Measurements from ENCODE around the gene DOHH. TPM values are rescaled to one million over a fixed set of nuclear protein-coding genes. Genes with fewer than 3 reads are reported as not detected.

Gene DOHH
- total RNA-seq, 1 experiment from 2014 or later = 51.4 TPM

GRCh38 chr19:3442487-3443071 lies 57.9 kb downstream of the DOHH start:
- Histone ChIP-seq H3K9ac (ENCODE audit: low read length) (no peak overlapping the region), H3K9me2 (replicated peaks; ENCODE audit: low read length) (no peaks in the 10 kb centered on the region), H3K9me3 (ENCODE audit: low read length) (no peaks in the 10 kb centered on the region), H3F3A (ENCODE audit: low read length, unreplicated experiment) (no peaks in the 10 kb centered on the region), H3K79me2 (ENCODE audit: low read length) (no peaks in the 10 kb centered on the region), H3K4me1 (ENCODE audit: insufficient read depth, low read length) (no peaks in the 10 kb centered on the region), H4K20me1 (ENCODE audit: low read length) (no peaks in the 10 kb centered on the region), H3K27ac (ENCODE audit: low read length) (no peak overlapping the region), H3K36me3 (ENCODE audit: low read depth, low read length) (no peaks in the 10 kb centered on the region; the same call in none of the 2 replicates), H3K4me2 (ENCODE audit: low read length) (no peak overlapping the region), H3K4me3 (ENCODE audit: low read length) (no peak overlapping the region), H2AFZ (ENCODE audit: low read length) (no peak overlapping the region), H3K27me3 (ENCODE audit: low read length) (no peaks in the 10 kb centered on the region)
- ATAC-seq (no peak), DNase-seq (no peak)
- ChIA-PET POLR2A (ENCODE audit: unreplicated experiment) (interaction anchor here (0.6 kb wide), 1 partner anchor 58 kb away, joined by 3 read pairs; the partner anchor contains the start of gene DOHH), CTCF (no interaction called here)
- intact Hi-C loops (cut with micrococcal nuclease) = no loop called here
- TF ChIP-seq EZH2phosphoT487 (IDR thresholded peaks at IDR 0.05; ENCODE audit: borderline replicate concordance, low read length) (no peak), CTCF (conservative IDR thresholded peaks at IDR 0.05; ENCODE audit: low read depth, low read length) (no peak), EZH2 (IDR thresholded peaks at IDR 0.05; ENCODE audit: low read length, unreplicated experiment) (no peak)
- BruUV-seq (replicated peaks) = no TSS peak

- no TSS peak for BruUV-seq (replicated peaks)
- H3K4me1 ChIP-seq (ENCODE audit: insufficient read depth, low read length) = no peaks in the 10 kb centered on the region
- no peak for TF ChIP-seq CTCF (conservative IDR thresholded peaks at IDR 0.05; ENCODE audit: low read depth, low read length)
- TF ChIP-seq EZH2 (IDR thresholded peaks at IDR 0.05; ENCODE audit: low read length, unreplicated experiment) = no peak
- no peak for TF ChIP-seq EZH2phosphoT487 (IDR thresholded peaks at IDR 0.05; ENCODE audit: borderline replicate concordance, low read length)
- no peak overlapping the region for H3K4me2 ChIP-seq (ENCODE audit: low read length)
- no peak overlapping the region for H2AFZ ChIP-seq (ENCODE audit: low read length)
- no peak overlapping the region for H3K4me3 ChIP-seq (ENCODE audit: low read length)
- no peaks in the 10 kb centered on the region for H4K20me1 ChIP-seq (ENCODE audit: low read length)
- DNase-seq (no peak), ATAC-seq (no peak)
- no peaks in the 10 kb centered on the region for H3K79me2 ChIP-seq (ENCODE audit: low read length)
- no peaks in the 10 kb centered on the region for H3K9me2 ChIP-seq (replicated peaks; ENCODE audit: low read length)
- H3K9me3 ChIP-seq (ENCODE audit: low read length) = no peaks in the 10 kb centered on the region
- intact Hi-C loops (cut with micrococcal nuclease) = no loop called here
- H3K36me3 ChIP-seq (ENCODE audit: low read depth, low read length) = no peaks in the 10 kb centered on the region; the same call in none of the 2 replicates
- H3F3A ChIP-seq (ENCODE audit: low read length, unreplicated experiment) = no peaks in the 10 kb centered on the region
- POLR2A ChIA-PET (ENCODE audit: unreplicated experiment) = no interaction called here
- CTCF ChIA-PET = no interaction called here
- no peaks in the 10 kb centered on the region for H3K27me3 ChIP-seq (ENCODE audit: low read length)
- H3K9ac ChIP-seq (ENCODE audit: low read length) = no peak overlapping the region
- no peak overlapping the region for H3K27ac ChIP-seq (ENCODE audit: low read length)
Measured at GRCh38 chr19:3441986-3442329, 58.5 kb downstream of the DOHH start.

- Histone ChIP-seq H3K4me2 (ENCODE audit: low read length) (no peak overlapping the region), H3K9me3 (ENCODE audit: low read length) (no peaks in the 10 kb centered on the region), H3K9ac (ENCODE audit: low read length) (no peak overlapping the region), H3F3A (ENCODE audit: low read length, unreplicated experiment) (no peaks in the 10 kb centered on the region), H2AFZ (ENCODE audit: low read length) (no peak overlapping the region), H4K20me1 (ENCODE audit: low read length) (no peaks in the 10 kb centered on the region), H3K4me3 (ENCODE audit: low read length) (no peak overlapping the region), H3K4me1 (ENCODE audit: insufficient read depth, low read length) (no peaks in the 10 kb centered on the region), H3K79me2 (ENCODE audit: low read length) (no peaks in the 10 kb centered on the region), H3K27me3 (ENCODE audit: low read length) (no peaks in the 10 kb centered on the region), H3K27ac (ENCODE audit: low read length) (no peak overlapping the region), H3K9me2 (replicated peaks; ENCODE audit: low read length) (no peaks in the 10 kb centered on the region), H3K36me3 (ENCODE audit: low read depth, low read length) (no peaks in the 10 kb centered on the region; the same call in none of the 2 replicates)
- no TSS peak for BruUV-seq (replicated peaks)
- POLR2A ChIA-PET (ENCODE audit: unreplicated experiment) = no interaction called here
- ATAC-seq (no peak), DNase-seq (no peak)
- TF ChIP-seq EZH2 (IDR thresholded peaks at IDR 0.05; ENCODE audit: low read length, unreplicated experiment) (no peak), EZH2phosphoT487 (IDR thresholded peaks at IDR 0.05; ENCODE audit: borderline replicate concordance, low read length) (no peak), CTCF (conservative IDR thresholded peaks at IDR 0.05; ENCODE audit: low read depth, low read length) (no peak)
- intact Hi-C loops (cut with micrococcal nuclease) = no loop called here
- CTCF ChIA-PET = no interaction called here
Measured at GRCh38 chr19:3441089-3441985, 59.1 kb downstream of the DOHH start.

Measured in PC-3 (cell line).